Endodermal cell (in vitro differentiated cells): ENCODE results near the gene ROR1. TPM values are rescaled to one million over a fixed set of nuclear protein-coding genes. Genes with fewer than 3 reads are reported as not detected.
A peak's percentile ranks its signal among the peaks of the same experiment; 100 is the strongest.

Experiments used
- DNase-seq: peaks from one replicate; pipeline ENCODE4 v3.0.0-alpha.2; 2017
- H3K27ac ChIP-seq: 2 replicates; pipeline ENCODE4 v1.5.1; 2013; ENCODE audit warnings: mild to moderate bottlenecking, low read depth, low read length, moderate library complexity
- H3K27me3 ChIP-seq: 2 replicates; pipeline ENCODE4 v1.6.1; 2013; ENCODE audit warnings: mild to moderate bottlenecking, low read length, moderate library complexity; ENCODE audit not compliant: insufficient read depth, control insufficient read depth, poor library complexity, severe bottlenecking
- H3K36me3 ChIP-seq: 2 replicates; pipeline ENCODE4 v1.7.0; 2013; ENCODE audit warnings: mild to moderate bottlenecking, low read length, moderate library complexity; ENCODE audit not compliant: control insufficient read depth, insufficient read depth
- H3K4me1 ChIP-seq: one replicate; pipeline ENCODE4 v1.7.0; 2013; ENCODE audit warnings: low read length; ENCODE audit not compliant: control insufficient read depth, insufficient read depth
- H3K4me3 ChIP-seq: 2 replicates; pipeline ENCODE4 v1.5.1; 2013; ENCODE audit warnings: mild to moderate bottlenecking, low read length, moderate library complexity
- H3K9ac ChIP-seq: 2 replicates; pipeline ENCODE4 v1.6.1; 2013; ENCODE audit warnings: mild to moderate bottlenecking, low read length, moderate library complexity; ENCODE audit not compliant: poor library complexity, severe bottlenecking; ENCODE audit errors: extremely low read depth
- H3K9me3 ChIP-seq: 2 replicates; pipeline ENCODE4 v1.6.1; 2013; ENCODE audit warnings: mild to moderate bottlenecking, low read length, moderate library complexity; ENCODE audit not compliant: control insufficient read depth
- H3K27ac Mint-ChIP-seq: 2 replicates; pipeline ENCODE4 v1.8.0; 2020; ENCODE audit warnings: mixed read lengths
- H3K27me3 Mint-ChIP-seq: 2 replicates; pipeline ENCODE4 v1.8.0; 2021; ENCODE audit warnings: mild to moderate bottlenecking, mixed read lengths; ENCODE audit not compliant: insufficient read depth
- H3K36me3 Mint-ChIP-seq: 2 replicates; pipeline ENCODE4 v1.8.0; 2020; ENCODE audit warnings: low read depth, mixed read lengths
- H3K4me1 Mint-ChIP-seq: 2 replicates; pipeline ENCODE4 v1.8.0; 2020; ENCODE audit warnings: mixed read lengths
- H3K4me3 Mint-ChIP-seq: 2 replicates; pipeline ENCODE4 v1.8.0; 2020; ENCODE audit warnings: mild to moderate bottlenecking, moderate library complexity, mixed read lengths
- H3K9me3 Mint-ChIP-seq: 2 replicates; pipeline ENCODE4 v1.8.0; 2020; ENCODE audit warnings: mild to moderate bottlenecking, mixed read lengths
- CTCF ChIP-seq: fragments of 200-600 bp; sonication (generic); conservative IDR thresholded peaks from 2 replicates; pipeline ENCODE4 v1.5.0; 2021; ENCODE audit warnings: antibody characterized with exemption, mild to moderate bottlenecking
- WGBS, 2 experiments: methylation state at CpG; one replicate each; pipeline versions ENCODE4 v1.1.5 to v1.1.7; 2013; ENCODE audit warnings: missing lambda C conversion rate in 2 of 2, mixed read lengths in 1 of 2; ENCODE audit not compliant: insufficient coverage in 1 of 2, insufficient read length in 1 of 2; 5-methylcytosine and 5-hydroxymethylcytosine counted together
- total RNA-seq, 2 donors: library from RNA; stranded (reverse); fragmentation: NEBNext Ultra II Directional in 1 of 2; extraction: Animal tissue kit (Norgen Biotek cat#: 25700) in 1 of 2; gene quantifications; 2 replicates in 1 of 2; 3 replicates in 1 of 2; pipeline ENCODE4 v1.2.1, GENCODE V29; 2021

Gene ROR1
- total RNA-seq, 2 donors from 2014 or later, result 77.4 to 77.9 TPM

GRCh38 chr1:64049900-64050540 is 276.2 kb downstream of the ROR1 start:
- Histone ChIP-seq H3K36me3 (peaks cover 16% of the 10 kb centered on the region), H3K4me1 (peaks cover 4% of the 10 kb centered on the region), H3K27ac (no peak overlapping the region), H3K27me3 (no peaks in the 10 kb centered on the region), H3K9me3 (no peaks in the 10 kb centered on the region), H3K9ac (no peak overlapping the region), H3K4me3 (no peak overlapping the region)
- peaks cover 33% of the 10 kb centered on the region for H3K4me1 Mint-ChIP-seq
- WGBS, 2 experiments, result 97 to 100% methylated on average over 6 to 9 of the region's 9 CpGs
- peak overlapping the region; percentile 3 for H3K27ac Mint-ChIP-seq
- no peak overlapping the region for H3K4me3 Mint-ChIP-seq
- H3K9me3 Mint-ChIP-seq, result no peaks in the 10 kb centered on the region
- DNase-seq, result no peak
- no peaks in the 10 kb centered on the region for H3K27me3 Mint-ChIP-seq
- TF ChIP-seq CTCF, result no peak
- H3K36me3 Mint-ChIP-seq, result peaks cover 21% of the 10 kb centered on the region

- Mint-ChIP-seq H3K27ac (peak overlapping the region; percentile 3), H3K27me3 (no peaks in the 10 kb centered on the region), H3K4me3 (no peak overlapping the region), H3K9me3 (no peaks in the 10 kb centered on the region), H3K36me3 (peaks cover 24% of the 10 kb centered on the region), H3K4me1 (peaks cover 31% of the 10 kb centered on the region)
- Histone ChIP-seq H3K36me3 (peaks cover 19% of the 10 kb centered on the region), H3K9ac (no peak overlapping the region), H3K4me1 (peaks cover 4% of the 10 kb centered on the region), H3K27ac (no peak overlapping the region), H3K27me3 (no peaks in the 10 kb centered on the region), H3K9me3 (no peaks in the 10 kb centered on the region), H3K4me3 (no peak overlapping the region)
- no peak for DNase-seq
- WGBS, 2 experiments, result 94% methylated on average over 2 of the region's 2 CpGs
- TF ChIP-seq CTCF, result no peak
These were observed 276.8 kb downstream of the ROR1 start for GRCh38 chr1:64050601-64051000.

- H3K4me3 Mint-ChIP-seq, result no peak overlapping the region
- H3K9me3 ChIP-seq, result no peaks in the 10 kb centered on the region
- no peak overlapping the region for H3K27ac Mint-ChIP-seq
- peaks cover 19% of the 10 kb centered on the region for H3K4me1 Mint-ChIP-seq
- H3K27me3 ChIP-seq, result no peaks in the 10 kb centered on the region
- H3K27me3 Mint-ChIP-seq, result no peaks in the 10 kb centered on the region
- no peak overlapping the region for H3K4me3 ChIP-seq
- H3K4me1 ChIP-seq, result no peaks in the 10 kb centered on the region
- H3K27ac ChIP-seq, result no peak overlapping the region
- no peak overlapping the region for H3K9ac ChIP-seq
- no peak for TF ChIP-seq CTCF
- H3K36me3 ChIP-seq, result peaks cover 24% of the 10 kb centered on the region
- H3K36me3 Mint-ChIP-seq, result peaks cover 29% of the 10 kb centered on the region
- no peaks in the 10 kb centered on the region for H3K9me3 Mint-ChIP-seq
- DNase-seq, result no peak
These were observed 278.0 kb downstream of the ROR1 start for GRCh38 chr1:64051796-64052195.
